ENCODE measurements around the gene PTPRM.

PTPRM gene

GRCh38 chr18:8423051-8423557, 856.0 kb downstream of the PTPRM start:
- no peak for TF ChIP-seq CTCF (IDR thresholded peaks at IDR 0.05)
- H3K27me3 Mint-ChIP-seq (ENCODE audit: low read depth, poor library complexity): peaks cover 6% of the 10 kb centered on the region
- no peak for DNase-seq
- no peak overlapping the region for H3K4me3 Mint-ChIP-seq
- H3K9me3 Mint-ChIP-seq: no peaks in the 10 kb centered on the region
- H3K4me1 Mint-ChIP-seq: peaks cover 31% of the 10 kb centered on the region
- peak overlapping the region; percentile 79 for H3K27ac Mint-ChIP-seq
- H3K36me3 Mint-ChIP-seq (ENCODE audit: low read depth): no peaks in the 10 kb centered on the region

- peaks cover 34% of the 10 kb centered on the region for H3K4me1 Mint-ChIP-seq
- H3K27ac Mint-ChIP-seq: no peak overlapping the region
- peaks cover 6% of the 10 kb centered on the region for H3K27me3 Mint-ChIP-seq (ENCODE audit: low read depth, poor library complexity)
- H3K9me3 Mint-ChIP-seq: no peaks in the 10 kb centered on the region
- no peak for DNase-seq
- no peaks in the 10 kb centered on the region for H3K36me3 Mint-ChIP-seq (ENCODE audit: low read depth)
- TF ChIP-seq CTCF (IDR thresholded peaks at IDR 0.05): no peak
- no peak overlapping the region for H3K4me3 Mint-ChIP-seq
Observed at GRCh38 chr18:8424481-8424880, 857.4 kb downstream of the PTPRM start.

- Mint-ChIP-seq H3K27me3 (ENCODE audit: low read depth, poor library complexity) (peaks cover 6% of the 10 kb centered on the region), H3K27ac (no peak overlapping the region), H3K4me1 (peaks cover 34% of the 10 kb centered on the region), H3K4me3 (no peak overlapping the region), H3K36me3 (ENCODE audit: low read depth) (no peaks in the 10 kb centered on the region), H3K9me3 (no peaks in the 10 kb centered on the region)
- no peak for TF ChIP-seq CTCF (IDR thresholded peaks at IDR 0.05)
- DNase-seq: no peak
Observed at GRCh38 chr18:8424917-8425725, 858.0 kb downstream of the PTPRM start.

GRCh38 chr18:8426401-8426800, 859.3 kb downstream of the PTPRM start:
- DNase-seq: peak; percentile 52
- no peak overlapping the region for H3K27ac Mint-ChIP-seq
- TF ChIP-seq CTCF (IDR thresholded peaks at IDR 0.05): peak; percentile 38
- H3K4me3 Mint-ChIP-seq: no peak overlapping the region
- no peaks in the 10 kb centered on the region for H3K36me3 Mint-ChIP-seq (ENCODE audit: low read depth)
- no peaks in the 10 kb centered on the region for H3K9me3 Mint-ChIP-seq
- H3K4me1 Mint-ChIP-seq: peaks cover 34% of the 10 kb centered on the region
- peaks cover 3% of the 10 kb centered on the region for H3K27me3 Mint-ChIP-seq (ENCODE audit: low read depth, poor library complexity)

GRCh38 chr18:8427339-8427738, 860.2 kb downstream of the PTPRM start:
- H3K4me1 Mint-ChIP-seq: peaks cover 34% of the 10 kb centered on the region

More at GRCh38 chr18:8427339-8427738, 860.2 kb downstream of the PTPRM start:
- DNase-seq: no peak
- H3K36me3 Mint-ChIP-seq (ENCODE audit: low read depth): no peaks in the 10 kb centered on the region
- TF ChIP-seq CTCF (IDR thresholded peaks at IDR 0.05): no peak
- H3K9me3 Mint-ChIP-seq: no peaks in the 10 kb centered on the region
- no peak overlapping the region for H3K27ac Mint-ChIP-seq
- no peak overlapping the region for H3K4me3 Mint-ChIP-seq
- peaks cover 3% of the 10 kb centered on the region for H3K27me3 Mint-ChIP-seq (ENCODE audit: low read depth, poor library complexity)
